Loucy (cell line): ENCODE measurements around the gene SYDE2.
"Not testable (repeated sequence)": the region's sequence is repeated elsewhere in the genome, so short reads cannot be mapped to it uniquely, and the experiment has no call there.

Experiments
- H2AFZ ChIP-seq: fragments of 200-600 bp; sonication (generic); 2 replicates; pipeline ENCODE4 v1.6.0; 2016; ENCODE audit warnings: antibody characterized with exemption, mild to moderate bottlenecking, low read length, moderate library complexity
- H3F3A ChIP-seq: fragments of 200-600 bp; 2 replicates; pipeline ENCODE4 v1.6.0; 2016; ENCODE audit warnings: antibody characterized with exemption, low read depth, mild to moderate bottlenecking
- H3K27me3 ChIP-seq: fragments of 200-600 bp; sonication (generic); 2 replicates; pipeline ENCODE4 v1.6.1; 2014; ENCODE audit warnings: low read length, mild to moderate bottlenecking; ENCODE audit not compliant: insufficient read depth, poor library complexity, severe bottlenecking
- H3K36me3 ChIP-seq: fragments of 200-600 bp; sonication (generic); 2 replicates; pipeline ENCODE4 v1.6.1; 2016; ENCODE audit warnings: low read length; ENCODE audit not compliant: insufficient read depth
- H3K4me1 ChIP-seq: fragments of 200-600 bp; sonication (generic); 2 replicates; pipeline ENCODE4 v1.5.1; 2014; ENCODE audit warnings: low read length, mild to moderate bottlenecking; ENCODE audit not compliant: insufficient read depth, poor library complexity, severe bottlenecking
- H3K4me2 ChIP-seq: fragments of 200-600 bp; sonication (generic); 2 replicates; pipeline ENCODE4 v1.6.0; 2014; ENCODE audit warnings: antibody characterized with exemption, low read length, low read depth, mild to moderate bottlenecking; ENCODE audit not compliant: poor library complexity, severe bottlenecking
- H3K4me3 ChIP-seq: fragments of 200-600 bp; sonication (generic); 2 replicates; pipeline ENCODE4 v1.5.1; 2014; ENCODE audit warnings: low read length, mild to moderate bottlenecking, mixed read lengths; ENCODE audit not compliant: poor library complexity, severe bottlenecking
- H3K79me2 ChIP-seq: fragments of 200-600 bp; sonication (generic); 2 replicates; pipeline ENCODE4 v1.6.1; 2014; ENCODE audit warnings: low read length; ENCODE audit not compliant: insufficient read depth
- H3K9ac ChIP-seq: fragments of 200-600 bp; sonication (generic); 2 replicates; pipeline ENCODE4 v1.6.0; 2014; ENCODE audit warnings: mild to moderate bottlenecking, low read depth, low read length, moderate library complexity; ENCODE audit not compliant: poor library complexity, severe bottlenecking
- H3K9me2 ChIP-seq: fragments of 200-600 bp; sonication (generic); replicated peaks from 2 replicates; pipeline ENCODE4 v1.6.1; 2016; ENCODE audit warnings: low read depth, low read length, mixed read lengths
- H3K9me3 ChIP-seq: fragments of 200-600 bp; sonication (generic); 2 replicates; pipeline ENCODE4 v1.6.1; 2014; ENCODE audit warnings: mild to moderate bottlenecking, antibody characterized with exemption, low read length, low read depth; ENCODE audit not compliant: insufficient read depth
- H4K20me1 ChIP-seq: fragments of 200-600 bp; sonication (generic); 2 replicates; pipeline ENCODE4 v1.6.0; 2014; ENCODE audit warnings: antibody characterized with exemption, low read length, mild to moderate bottlenecking; ENCODE audit not compliant: insufficient read depth, poor library complexity, severe bottlenecking
- EZH2phosphoT487 ChIP-seq: fragments of 200-600 bp; IDR thresholded peaks from 2 replicates; pipeline ENCODE4 v1.6.1; 2018; ENCODE audit warnings: antibody characterized with exemption, mild to moderate bottlenecking, moderate library complexity, borderline replicate concordance
- TF ChIP-seq, protein P1 (sequence below): fragments of 200-600 bp; sonication (generic); conservative IDR thresholded peaks from 2 replicates; pipeline ENCODE4 v1.5.1; 2014; ENCODE audit warnings: mild to moderate bottlenecking, antibody characterized with exemption, low read length

The SYDE2 gene

DNA sequence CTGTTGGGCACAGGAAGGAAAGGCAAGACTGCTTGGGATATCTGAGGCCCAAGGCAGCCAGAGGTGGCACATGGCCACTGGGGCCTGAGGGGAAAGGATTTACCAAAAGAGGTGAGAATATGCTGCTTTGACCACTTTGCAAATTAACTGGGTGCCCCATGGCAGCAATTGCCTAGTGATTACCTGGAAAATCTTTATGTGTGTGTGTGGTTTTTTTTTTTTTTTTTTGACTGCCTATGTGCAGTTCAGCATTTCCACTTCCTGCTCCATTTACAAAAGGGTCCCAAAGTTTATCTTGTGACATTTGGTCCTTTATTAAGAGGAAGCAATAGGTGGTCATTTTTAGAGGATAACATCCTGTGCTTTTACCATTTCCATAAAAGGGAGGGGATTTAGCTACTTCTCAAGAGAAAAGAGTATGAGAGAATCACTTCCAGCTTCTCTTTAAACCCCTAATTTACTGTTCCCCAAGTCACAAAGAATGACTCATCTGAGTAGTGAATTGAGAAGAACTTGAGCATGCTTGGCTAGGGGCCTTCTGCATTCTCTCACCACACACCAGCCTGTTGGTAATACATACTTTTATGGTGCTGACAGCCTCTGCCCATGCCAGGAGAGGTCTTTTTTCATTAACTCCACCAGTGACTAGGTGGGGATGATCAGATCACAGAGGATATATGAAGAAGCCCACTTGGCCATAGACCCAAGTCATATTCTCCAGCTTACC is 52.1 kb downstream of the SYDE2 start:
- Histone ChIP-seq H3K4me3 (no peak overlapping the region), H3K79me2 (no peaks in the 10 kb centered on the region), H3K9ac (no peak overlapping the region), H3K36me3 (no peaks in the 10 kb centered on the region), H3K9me3 (no peaks in the 10 kb centered on the region), H4K20me1 (no peaks in the 10 kb centered on the region), H3K4me1 (peaks cover 23% of the 10 kb centered on the region), H3K27me3 (no peaks in the 10 kb centered on the region), H3K4me2 (no peak overlapping the region), H2AFZ (no peak overlapping the region), H3F3A (no peaks in the 10 kb centered on the region), H3K9me2 (no peaks in the 10 kb centered on the region)
- no peak for TF ChIP-seq EZH2phosphoT487
- TF ChIP-seq, protein P1, sequence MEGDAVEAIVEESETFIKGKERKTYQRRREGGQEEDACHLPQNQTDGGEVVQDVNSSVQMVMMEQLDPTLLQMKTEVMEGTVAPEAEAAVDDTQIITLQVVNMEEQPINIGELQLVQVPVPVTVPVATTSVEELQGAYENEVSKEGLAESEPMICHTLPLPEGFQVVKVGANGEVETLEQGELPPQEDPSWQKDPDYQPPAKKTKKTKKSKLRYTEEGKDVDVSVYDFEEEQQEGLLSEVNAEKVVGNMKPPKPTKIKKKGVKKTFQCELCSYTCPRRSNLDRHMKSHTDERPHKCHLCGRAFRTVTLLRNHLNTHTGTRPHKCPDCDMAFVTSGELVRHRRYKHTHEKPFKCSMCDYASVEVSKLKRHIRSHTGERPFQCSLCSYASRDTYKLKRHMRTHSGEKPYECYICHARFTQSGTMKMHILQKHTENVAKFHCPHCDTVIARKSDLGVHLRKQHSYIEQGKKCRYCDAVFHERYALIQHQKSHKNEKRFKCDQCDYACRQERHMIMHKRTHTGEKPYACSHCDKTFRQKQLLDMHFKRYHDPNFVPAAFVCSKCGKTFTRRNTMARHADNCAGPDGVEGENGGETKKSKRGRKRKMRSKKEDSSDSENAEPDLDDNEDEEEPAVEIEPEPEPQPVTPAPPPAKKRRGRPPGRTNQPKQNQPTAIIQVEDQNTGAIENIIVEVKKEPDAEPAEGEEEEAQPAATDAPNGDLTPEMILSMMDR: no peak

DNA sequence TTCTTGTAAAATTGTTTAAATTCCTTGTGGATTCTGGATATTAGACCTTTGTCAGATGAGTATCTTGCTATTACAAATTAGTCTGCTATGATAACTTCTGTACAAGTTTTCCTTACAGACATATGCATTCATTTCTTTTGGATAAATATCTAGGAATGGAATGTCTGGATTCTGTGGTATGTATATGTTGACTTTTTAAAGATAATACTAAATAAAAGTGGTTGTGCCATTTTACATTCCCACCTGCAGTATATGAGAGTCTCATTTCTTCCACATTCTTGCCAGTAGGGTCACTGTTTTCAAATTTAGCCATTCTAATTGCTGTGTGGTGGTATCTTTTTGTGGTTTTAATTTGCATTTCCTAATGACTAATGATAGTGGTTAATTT is 53.9 kb downstream of the SYDE2 start:
- H3K4me2 ChIP-seq: no peak overlapping the region

DNA sequence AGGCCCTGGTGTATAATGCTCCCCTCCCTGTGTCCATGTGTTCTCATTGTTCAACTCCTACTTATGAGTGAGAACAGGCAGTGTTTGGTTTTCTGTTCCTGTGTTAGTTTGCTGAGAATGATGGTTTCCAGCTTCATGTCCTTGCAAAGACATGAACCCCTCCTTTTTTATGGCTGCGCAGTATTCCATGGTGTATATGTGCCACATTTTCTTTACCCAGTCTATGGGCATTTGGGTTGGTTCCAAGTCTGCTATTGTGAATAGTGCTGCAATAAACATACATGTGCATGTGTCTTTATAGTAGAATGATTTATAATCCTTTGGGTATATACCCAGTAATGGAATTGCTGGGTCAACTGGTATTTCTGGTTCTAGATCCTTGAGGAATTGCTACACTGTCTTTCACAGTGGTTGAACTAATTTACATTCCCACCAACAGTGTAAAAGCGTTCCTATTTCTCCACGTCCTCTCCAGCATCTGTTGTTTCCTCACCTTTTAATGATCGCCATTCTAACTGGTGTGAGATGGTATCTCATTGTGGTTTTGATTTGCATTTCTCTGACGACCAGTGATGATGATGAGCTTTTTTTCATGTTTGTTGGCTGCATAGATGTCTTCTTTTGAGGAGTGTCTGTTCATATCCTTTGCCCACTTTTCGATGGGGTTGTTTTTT is 54.4 kb downstream of the SYDE2 start:
- H3K79me2 ChIP-seq, H3K27me3 ChIP-seq, H3K9ac ChIP-seq, H4K20me1 ChIP-seq, H3K36me3 ChIP-seq, H3K4me3 ChIP-seq, H3K4me2 ChIP-seq, H2AFZ ChIP-seq, H3K9me3 ChIP-seq, H3F3A ChIP-seq, H3K9me2 ChIP-seq: not testable (repeated sequence)
- peaks cover 23% of the 10 kb centered on the region for H3K4me1 ChIP-seq

More for the DNA sequence above, 53.9 kb downstream of the SYDE2 start:
- Histone ChIP-seq H3K79me2 (no peaks in the 10 kb centered on the region), H3K4me1 (peaks cover 23% of the 10 kb centered on the region), H3F3A (no peaks in the 10 kb centered on the region), H3K9me3 (no peaks in the 10 kb centered on the region), H3K4me3 (no peak overlapping the region), H3K9ac (no peak overlapping the region), H4K20me1 (no peaks in the 10 kb centered on the region), H2AFZ (no peak overlapping the region), H3K9me2 (no peaks in the 10 kb centered on the region), H3K27me3 (no peaks in the 10 kb centered on the region), H3K36me3 (no peaks in the 10 kb centered on the region)
- no peak for TF ChIP-seq EZH2phosphoT487
- TF ChIP-seq, protein P1: no peak
